H9 (cell line): Measurements from ENCODE around the gene GSG1L. TPM values are rescaled to one million over a fixed set of nuclear protein-coding genes. Genes with fewer than 3 reads are reported as not detected.

Experiments used
- DNase-seq: peaks from one replicate; pipeline ENCODE4 v3.0.0-alpha.2; 2017
- H2AFZ ChIP-seq: one replicate; pipeline ENCODE4 v1.6.1; 2013; ENCODE audit warnings: mild to moderate bottlenecking, low read length, control low read depth, moderate library complexity
- H2AK5ac ChIP-seq: 2 replicates; pipeline ENCODE4 v1.6.1; 2013; ENCODE audit warnings: low read length, control low read depth, mixed read lengths; ENCODE audit not compliant: insufficient read length
- H2BK120ac ChIP-seq: one replicate; pipeline ENCODE4 v1.6.1; 2013; ENCODE audit warnings: low read depth, mild to moderate bottlenecking, low read length, control low read depth, inconsistent platforms; ENCODE audit not compliant: poor library complexity, severe bottlenecking
- H2BK12ac ChIP-seq: 2 replicates; pipeline ENCODE4 v1.6.1; 2013; ENCODE audit warnings: low read length, control low read depth, mixed read lengths, low read depth; ENCODE audit not compliant: insufficient read length
- H2BK15ac ChIP-seq: 2 replicates; pipeline ENCODE4 v1.6.1; 2013; ENCODE audit warnings: low read depth, low read length, control low read depth
- H2BK20ac ChIP-seq: one replicate; pipeline ENCODE4 v1.6.1; 2013; ENCODE audit warnings: low read depth, mild to moderate bottlenecking, low read length, control low read depth, inconsistent platforms; ENCODE audit not compliant: poor library complexity, severe bottlenecking
- H2BK5ac ChIP-seq: 2 replicates; pipeline ENCODE4 v1.6.1; 2013; ENCODE audit warnings: low read length, control low read depth, mixed read lengths; ENCODE audit not compliant: insufficient read length
- H3K14ac ChIP-seq: 2 replicates; pipeline ENCODE4 v1.6.1; 2013; ENCODE audit warnings: low read length, control low read depth; ENCODE audit not compliant: insufficient read depth
- H3K18ac ChIP-seq: 2 replicates; pipeline ENCODE4 v1.6.1; 2013; ENCODE audit warnings: low read depth, mild to moderate bottlenecking, mixed read lengths, low read length, control low read depth; ENCODE audit not compliant: insufficient read length
- H3K23ac ChIP-seq: 2 replicates; pipeline ENCODE4 v1.6.1; 2013; ENCODE audit warnings: low read length, control low read depth, mixed read lengths, low read depth; ENCODE audit not compliant: insufficient read length
- H3K23me2 ChIP-seq: 2 replicates; pipeline ENCODE4 v1.6.1; 2013; ENCODE audit warnings: low read depth, mild to moderate bottlenecking, mixed read lengths, low read length, control low read depth; ENCODE audit not compliant: insufficient read length, poor library complexity, severe bottlenecking
- H3K27ac ChIP-seq: 2 replicates; pipeline ENCODE4 v1.5.1; 2013; ENCODE audit warnings: low read length, control low read depth, mixed read lengths, low read depth; ENCODE audit not compliant: insufficient read length
- H3K27me3 ChIP-seq: 2 replicates; pipeline ENCODE4 v1.6.1; 2013; ENCODE audit warnings: low read length, control low read depth, inconsistent platforms; ENCODE audit not compliant: insufficient read depth
- H3K4ac ChIP-seq: 2 replicates; pipeline ENCODE4 v1.6.1; 2013; ENCODE audit warnings: low read depth, mild to moderate bottlenecking, control low read depth, inconsistent platforms, low read length, moderate library complexity
- H3K4me1 ChIP-seq: 2 replicates; pipeline ENCODE4 v1.6.1; 2013; ENCODE audit warnings: low read length, control low read depth, inconsistent platforms; ENCODE audit not compliant: insufficient read depth
- H3K4me2 ChIP-seq: 2 replicates; pipeline ENCODE4 v1.6.1; 2013; ENCODE audit warnings: low read length, control low read depth, mixed read lengths; ENCODE audit not compliant: insufficient read length, insufficient read depth
- H3K56ac ChIP-seq: 2 replicates; pipeline ENCODE4 v1.6.1; 2013; ENCODE audit warnings: low read depth, mild to moderate bottlenecking, mixed read lengths, low read length, control low read depth; ENCODE audit not compliant: insufficient read length
- H3K79me1 ChIP-seq: 2 replicates; pipeline ENCODE4 v1.6.1; 2013; ENCODE audit warnings: low read depth, mild to moderate bottlenecking, moderate library complexity, low read length, control low read depth, inconsistent platforms; ENCODE audit not compliant: insufficient read depth, poor library complexity, severe bottlenecking
- H3K79me2 ChIP-seq: 2 replicates; pipeline ENCODE4 v1.6.1; 2013; ENCODE audit warnings: low read length, control low read depth, inconsistent platforms; ENCODE audit not compliant: insufficient read depth
- H3K9ac ChIP-seq: 2 replicates; pipeline ENCODE4 v1.6.1; 2013; ENCODE audit warnings: low read length, control low read depth, mixed read lengths; ENCODE audit not compliant: insufficient read length; ENCODE audit errors: extremely low read depth
- H3K9me3 ChIP-seq: one replicate; pipeline ENCODE4 v1.6.1; 2013; ENCODE audit warnings: low read depth, low read length, inconsistent platforms; ENCODE audit not compliant: control insufficient read depth
- H3T11ph ChIP-seq: one replicate; pipeline ENCODE4 v1.6.1; 2013; ENCODE audit warnings: mild to moderate bottlenecking, low read length, control low read depth, inconsistent platforms
- H4K20me1 ChIP-seq: one replicate; pipeline ENCODE4 v1.6.1; 2013; ENCODE audit not compliant: control insufficient read depth, insufficient read length, insufficient read depth
- H4K5ac ChIP-seq: 2 replicates; pipeline ENCODE4 v1.6.1; 2013; ENCODE audit warnings: low read depth, mild to moderate bottlenecking, mixed read lengths, low read length, control low read depth; ENCODE audit not compliant: insufficient read length
- H4K8ac ChIP-seq: replicated peaks from 2 replicates; pipeline ENCODE4 v1.6.1; 2013; ENCODE audit warnings: low read length, control low read depth, mixed read lengths, low read depth; ENCODE audit not compliant: insufficient read length
- H4K91ac ChIP-seq: 2 replicates; pipeline ENCODE4 v1.6.1; 2013; ENCODE audit warnings: low read depth, mild to moderate bottlenecking, moderate library complexity, mixed read lengths, low read length, control low read depth; ENCODE audit not compliant: insufficient read length
- H3K27ac Mint-ChIP-seq, 3 experiments: 2 replicates in 2 of 3; 3 replicates in 1 of 3; pipeline ENCODE4 v1.8.0; 2020 to 2021; ENCODE audit warnings: mixed read lengths in 3 of 3, mild to moderate bottlenecking in 1 of 3, moderate library complexity in 1 of 3
- H3K27me3 Mint-ChIP-seq: 2 replicates; pipeline ENCODE4 v1.8.0; 2021; ENCODE audit warnings: low read depth, mild to moderate bottlenecking, moderate library complexity, mixed read lengths
- H3K36me3 Mint-ChIP-seq, 3 experiments: 2 replicates in 2 of 3; 3 replicates in 1 of 3; pipeline ENCODE4 v1.8.0; 2020 to 2021; ENCODE audit warnings: low read depth in 3 of 3, mixed read lengths in 3 of 3; ENCODE audit not compliant: insufficient read depth in 1 of 3
- H3K4me1 Mint-ChIP-seq, 2 experiments: 2 replicates each; pipeline ENCODE4 v1.8.0; 2020; ENCODE audit warnings: mixed read lengths in 2 of 2
- H3K4me3 Mint-ChIP-seq, 2 experiments: 2 replicates in 1 of 2; 3 replicates in 1 of 2; pipeline ENCODE4 v1.8.0; 2020 to 2021; ENCODE audit warnings: mild to moderate bottlenecking in 2 of 2, mixed read lengths in 2 of 2, moderate library complexity in 1 of 2
- H3K9me3 Mint-ChIP-seq, 2 experiments: 2 replicates in 1 of 2; 3 replicates in 1 of 2; pipeline ENCODE4 v1.8.0; 2020; ENCODE audit warnings: mild to moderate bottlenecking in 2 of 2, mixed read lengths in 2 of 2, moderate library complexity in 1 of 2
- WGBS: extraction: QIAGEN DNeasy Blood & Tissue Kit; methylation state at CpG from one replicate; pipeline ENCODE4 v1.1.7; 2013; ENCODE audit warnings: missing lambda C conversion rate, low lambda C conversion rate, mixed read lengths; ENCODE audit not compliant: insufficient read length; ENCODE audit errors: extremely low coverage; 5-methylcytosine and 5-hydroxymethylcytosine counted together
- total RNA-seq: library from RNA; stranded (reverse); gene quantifications from 2 replicates; pipeline ENCODE4 v1.2.1, GENCODE V29; 2021
- TF ChIP-seq, protein P1 (sequence below): fragments of 200-600 bp; sonication (generic); conservative IDR thresholded peaks from 3 replicates; pipeline ENCODE4 v1.8.0; 2021; ENCODE audit warnings: antibody characterized with exemption, mild to moderate bottlenecking

The GSG1L gene
- total RNA-seq, 1 experiment from 2014 or later: 0.35 TPM

DNA sequence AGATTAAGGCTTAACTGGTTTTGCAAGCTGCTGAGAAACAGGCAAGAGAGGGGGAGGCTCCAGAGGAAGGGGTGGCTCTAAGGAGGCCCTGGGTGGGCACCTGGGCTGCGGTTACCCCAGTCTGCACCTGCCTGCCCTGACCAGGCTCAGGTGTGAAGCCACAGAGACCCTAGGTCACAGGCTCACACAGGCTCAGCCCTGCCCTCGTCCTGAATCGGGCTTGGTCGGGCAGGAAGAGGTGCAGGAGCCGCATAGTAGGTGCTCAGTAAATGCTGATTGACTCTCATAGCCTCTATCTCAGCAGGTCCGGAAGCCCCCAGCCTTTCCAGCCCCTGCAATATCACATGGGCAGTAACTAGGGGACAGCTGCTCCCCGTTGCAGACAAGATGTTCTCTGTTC, 203.4 kb downstream of the GSG1L start:
- H3K14ac ChIP-seq: no peak overlapping the region
- H2BK12ac ChIP-seq: no peak overlapping the region
- no CpG with 5 or more reads among the region's 7 CpGs for WGBS
- no peaks in the 10 kb centered on the region for H3K79me1 ChIP-seq
- no peaks in the 10 kb centered on the region for H3K23me2 ChIP-seq
- H3K4me2 ChIP-seq: no peak overlapping the region
- no peak for DNase-seq
- TF ChIP-seq, protein P1, sequence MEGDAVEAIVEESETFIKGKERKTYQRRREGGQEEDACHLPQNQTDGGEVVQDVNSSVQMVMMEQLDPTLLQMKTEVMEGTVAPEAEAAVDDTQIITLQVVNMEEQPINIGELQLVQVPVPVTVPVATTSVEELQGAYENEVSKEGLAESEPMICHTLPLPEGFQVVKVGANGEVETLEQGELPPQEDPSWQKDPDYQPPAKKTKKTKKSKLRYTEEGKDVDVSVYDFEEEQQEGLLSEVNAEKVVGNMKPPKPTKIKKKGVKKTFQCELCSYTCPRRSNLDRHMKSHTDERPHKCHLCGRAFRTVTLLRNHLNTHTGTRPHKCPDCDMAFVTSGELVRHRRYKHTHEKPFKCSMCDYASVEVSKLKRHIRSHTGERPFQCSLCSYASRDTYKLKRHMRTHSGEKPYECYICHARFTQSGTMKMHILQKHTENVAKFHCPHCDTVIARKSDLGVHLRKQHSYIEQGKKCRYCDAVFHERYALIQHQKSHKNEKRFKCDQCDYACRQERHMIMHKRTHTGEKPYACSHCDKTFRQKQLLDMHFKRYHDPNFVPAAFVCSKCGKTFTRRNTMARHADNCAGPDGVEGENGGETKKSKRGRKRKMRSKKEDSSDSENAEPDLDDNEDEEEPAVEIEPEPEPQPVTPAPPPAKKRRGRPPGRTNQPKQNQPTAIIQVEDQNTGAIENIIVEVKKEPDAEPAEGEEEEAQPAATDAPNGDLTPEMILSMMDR: no peak
- no peak overlapping the region for H3K4me3 Mint-ChIP-seq
- 0 out of 4 replicates have a peak, but pooled peaks cover 0 to 1% of the 10 kb centered on the region in 2 experiments for H3K4me1 Mint-ChIP-seq
- H3T11ph ChIP-seq: no peak overlapping the region
- no peaks in the 10 kb centered on the region for H3K79me2 ChIP-seq
- H3K27ac ChIP-seq: no peak overlapping the region
- no peaks in the 10 kb centered on the region for H3K4me1 ChIP-seq
- no peaks in the 10 kb centered on the region for H3K27me3 ChIP-seq
- no peak overlapping the region for H4K8ac ChIP-seq
- H2AK5ac ChIP-seq: no peak overlapping the region
- H2BK15ac ChIP-seq: no peak overlapping the region
- H2BK120ac ChIP-seq: no peak overlapping the region
- H3K56ac ChIP-seq: no peak overlapping the region
- H4K91ac ChIP-seq: no peak overlapping the region
- no peak overlapping the region for H2BK5ac ChIP-seq
- no peaks in the 10 kb centered on the region for H4K20me1 ChIP-seq
- H3K9me3 Mint-ChIP-seq: peaks cover 13 to 15% of the 10 kb centered on the region in 2 experiments
- H3K9ac ChIP-seq: no peak overlapping the region
- H3K18ac ChIP-seq: no peak overlapping the region
- peaks cover 5% of the 10 kb centered on the region for H3K27me3 Mint-ChIP-seq
- no peak overlapping the region for H2BK20ac ChIP-seq
- H3K4ac ChIP-seq: no peak overlapping the region
- peaks cover 0 to 5% (median 0%) of the 10 kb centered on the region in 3 experiments; a peak in 1 of 7 replicates for H3K36me3 Mint-ChIP-seq
- no peak overlapping the region for H4K5ac ChIP-seq
- no peak overlapping the region for H2AFZ ChIP-seq
- no peak overlapping the region for H3K23ac ChIP-seq
- no peak overlapping the region for H3K27ac Mint-ChIP-seq
- H3K9me3 ChIP-seq: no peaks in the 10 kb centered on the region
